GM23338 (cell line): ENCODE results near the gene B4GALNT4.

Experiments
- CREB1 ChIP-seq: fragments of 250-450 bp; sonication (Bioruptor Pico); IDR thresholded peaks from 2 replicates; pipeline ENCODE4 v1.5.0; 2020; ENCODE audit warnings: low read depth, mild to moderate bottlenecking, moderate library complexity
- EZH2 ChIP-seq: fragments of 200-600 bp; sonication (generic); IDR thresholded peaks from one replicate; pipeline ENCODE4 v1.8.0; 2017; ENCODE audit warnings: antibody characterized with exemption, mild to moderate bottlenecking, low read depth; ENCODE audit not compliant: unreplicated experiment
- EZH2phosphoT487 ChIP-seq: fragments of 200-600 bp; sonication (generic); IDR thresholded peaks from one replicate; pipeline ENCODE4 v1.8.1; 2018; ENCODE audit warnings: antibody characterized with exemption; ENCODE audit not compliant: unreplicated experiment
- JUNB ChIP-seq: IDR thresholded peaks from one replicate; pipeline ENCODE4 v1.6.1; 2016; ENCODE audit warnings: antibody characterized with exemption; ENCODE audit not compliant: unreplicated experiment
- POLR2AphosphoS5 ChIP-seq: IDR thresholded peaks from 2 replicates; pipeline ENCODE4 v1.6.1; 2016; ENCODE audit warnings: antibody characterized with exemption, low read depth
- STAT1 ChIP-seq: IDR thresholded peaks from one replicate; pipeline ENCODE4 v1.6.1; 2016; ENCODE audit warnings: antibody characterized with exemption; ENCODE audit not compliant: unreplicated experiment
- ZNF114 ChIP-seq: fragments of 250-450 bp; sonication (Bioruptor Pico); IDR thresholded peaks from 2 replicates; pipeline ENCODE4 v1.5.0; 2020; ENCODE audit warnings: mild to moderate bottlenecking, moderate library complexity
- ZNF331 ChIP-seq: fragments of 250-450 bp; sonication (Bioruptor Pico); IDR thresholded peaks from 2 replicates; pipeline ENCODE4 v1.5.0; 2020; ENCODE audit warnings: low read depth, mild to moderate bottlenecking, moderate library complexity
- TF ChIP-seq, protein P1 (sequence below), 2 experiments: fragments of 200-600 bp in 1 of 2; sonication (generic) in 1 of 2; conservative IDR thresholded peaks; 2 replicates each; pipeline versions ENCODE4 v1.5.1 to v1.6.1; 2016 to 2017; ENCODE audit warnings: antibody characterized with exemption in 2 of 2, low read depth in 2 of 2, mild to moderate bottlenecking in 2 of 2, moderate library complexity in 1 of 2
- TF ChIP-seq, protein P2 (sequence below): IDR thresholded peaks from one replicate; pipeline ENCODE4 v1.6.1; 2018; ENCODE audit warnings: antibody characterized with exemption; ENCODE audit not compliant: unreplicated experiment
- TF ChIP-seq, protein P3 (sequence below): fragments of 250-450 bp; sonication (Bioruptor Pico); IDR thresholded peaks from 2 replicates; pipeline ENCODE4 v1.5.0; 2020; ENCODE audit warnings: mild to moderate bottlenecking, moderate library complexity

DNA sequence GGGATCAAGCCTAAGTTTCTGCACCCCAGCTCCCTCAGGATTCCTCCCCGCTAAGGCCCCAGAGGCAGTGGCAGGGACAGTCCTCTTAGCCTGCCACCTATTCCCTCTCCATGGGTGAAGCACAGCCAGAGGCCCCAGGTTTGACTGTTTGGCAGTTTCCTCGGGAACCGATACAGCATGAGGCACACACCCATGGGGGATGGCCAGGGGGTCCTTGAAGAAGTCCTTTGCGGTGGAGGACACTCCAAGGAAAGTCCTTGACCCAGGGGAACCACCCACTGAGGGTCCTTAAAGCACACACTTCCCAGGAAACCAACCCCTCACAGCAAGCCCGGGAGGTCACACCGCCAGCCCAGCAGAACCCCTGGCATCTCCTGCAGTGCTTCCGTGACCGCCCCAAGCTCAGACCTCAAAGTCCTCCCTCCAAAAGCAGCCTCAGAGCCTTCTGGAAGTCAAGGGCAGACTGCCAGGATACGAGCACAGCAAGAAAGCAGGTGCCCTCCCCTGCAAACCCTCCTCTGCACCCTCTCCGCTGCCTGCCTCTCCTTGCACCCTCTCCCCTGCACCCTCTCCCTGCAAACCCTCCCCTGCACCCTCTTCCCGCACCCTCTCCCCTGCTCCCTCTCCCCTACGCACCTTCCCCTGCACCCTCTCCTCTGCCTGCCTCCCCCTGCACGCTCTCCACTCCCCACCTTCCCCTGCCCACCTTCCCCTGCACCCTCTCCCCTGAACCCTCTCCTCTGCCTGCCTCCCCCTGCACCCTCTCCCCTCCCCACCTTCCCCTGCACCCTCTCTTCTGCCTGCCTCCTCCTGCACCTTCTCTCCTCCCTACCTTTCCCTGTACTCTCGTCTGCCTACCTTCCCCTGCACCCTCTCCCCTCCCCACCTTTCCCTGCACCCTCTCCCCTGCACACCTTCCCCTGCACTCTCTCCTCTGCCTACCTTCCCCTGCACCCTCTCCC, 44.1 kb downstream of the B4GALNT4 start:
- TF ChIP-seq, protein P1, sequence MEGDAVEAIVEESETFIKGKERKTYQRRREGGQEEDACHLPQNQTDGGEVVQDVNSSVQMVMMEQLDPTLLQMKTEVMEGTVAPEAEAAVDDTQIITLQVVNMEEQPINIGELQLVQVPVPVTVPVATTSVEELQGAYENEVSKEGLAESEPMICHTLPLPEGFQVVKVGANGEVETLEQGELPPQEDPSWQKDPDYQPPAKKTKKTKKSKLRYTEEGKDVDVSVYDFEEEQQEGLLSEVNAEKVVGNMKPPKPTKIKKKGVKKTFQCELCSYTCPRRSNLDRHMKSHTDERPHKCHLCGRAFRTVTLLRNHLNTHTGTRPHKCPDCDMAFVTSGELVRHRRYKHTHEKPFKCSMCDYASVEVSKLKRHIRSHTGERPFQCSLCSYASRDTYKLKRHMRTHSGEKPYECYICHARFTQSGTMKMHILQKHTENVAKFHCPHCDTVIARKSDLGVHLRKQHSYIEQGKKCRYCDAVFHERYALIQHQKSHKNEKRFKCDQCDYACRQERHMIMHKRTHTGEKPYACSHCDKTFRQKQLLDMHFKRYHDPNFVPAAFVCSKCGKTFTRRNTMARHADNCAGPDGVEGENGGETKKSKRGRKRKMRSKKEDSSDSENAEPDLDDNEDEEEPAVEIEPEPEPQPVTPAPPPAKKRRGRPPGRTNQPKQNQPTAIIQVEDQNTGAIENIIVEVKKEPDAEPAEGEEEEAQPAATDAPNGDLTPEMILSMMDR (conservative IDR thresholded peaks at IDR 0.05; ENCODE audit: low read depth in 2 of 2) = no peak
- TF ChIP-seq, protein P2, sequence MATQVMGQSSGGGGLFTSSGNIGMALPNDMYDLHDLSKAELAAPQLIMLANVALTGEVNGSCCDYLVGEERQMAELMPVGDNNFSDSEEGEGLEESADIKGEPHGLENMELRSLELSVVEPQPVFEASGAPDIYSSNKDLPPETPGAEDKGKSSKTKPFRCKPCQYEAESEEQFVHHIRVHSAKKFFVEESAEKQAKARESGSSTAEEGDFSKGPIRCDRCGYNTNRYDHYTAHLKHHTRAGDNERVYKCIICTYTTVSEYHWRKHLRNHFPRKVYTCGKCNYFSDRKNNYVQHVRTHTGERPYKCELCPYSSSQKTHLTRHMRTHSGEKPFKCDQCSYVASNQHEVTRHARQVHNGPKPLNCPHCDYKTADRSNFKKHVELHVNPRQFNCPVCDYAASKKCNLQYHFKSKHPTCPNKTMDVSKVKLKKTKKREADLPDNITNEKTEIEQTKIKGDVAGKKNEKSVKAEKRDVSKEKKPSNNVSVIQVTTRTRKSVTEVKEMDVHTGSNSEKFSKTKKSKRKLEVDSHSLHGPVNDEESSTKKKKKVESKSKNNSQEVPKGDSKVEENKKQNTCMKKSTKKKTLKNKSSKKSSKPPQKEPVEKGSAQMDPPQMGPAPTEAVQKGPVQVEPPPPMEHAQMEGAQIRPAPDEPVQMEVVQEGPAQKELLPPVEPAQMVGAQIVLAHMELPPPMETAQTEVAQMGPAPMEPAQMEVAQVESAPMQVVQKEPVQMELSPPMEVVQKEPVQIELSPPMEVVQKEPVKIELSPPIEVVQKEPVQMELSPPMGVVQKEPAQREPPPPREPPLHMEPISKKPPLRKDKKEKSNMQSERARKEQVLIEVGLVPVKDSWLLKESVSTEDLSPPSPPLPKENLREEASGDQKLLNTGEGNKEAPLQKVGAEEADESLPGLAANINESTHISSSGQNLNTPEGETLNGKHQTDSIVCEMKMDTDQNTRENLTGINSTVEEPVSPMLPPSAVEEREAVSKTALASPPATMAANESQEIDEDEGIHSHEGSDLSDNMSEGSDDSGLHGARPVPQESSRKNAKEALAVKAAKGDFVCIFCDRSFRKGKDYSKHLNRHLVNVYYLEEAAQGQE = no peak
- TF ChIP-seq POLR2AphosphoS5 = no peak
- TF ChIP-seq EZH2phosphoT487 = no peak
- TF ChIP-seq EZH2 = no peak
- no peak for TF ChIP-seq ZNF114
- TF ChIP-seq JUNB = no peak
- no peak for TF ChIP-seq CREB1 (CRISPR knock-in tag)
- TF ChIP-seq ZNF331 (CRISPR knock-in tag) = no peak
- TF ChIP-seq STAT1 = no peak
- TF ChIP-seq, protein P3, sequence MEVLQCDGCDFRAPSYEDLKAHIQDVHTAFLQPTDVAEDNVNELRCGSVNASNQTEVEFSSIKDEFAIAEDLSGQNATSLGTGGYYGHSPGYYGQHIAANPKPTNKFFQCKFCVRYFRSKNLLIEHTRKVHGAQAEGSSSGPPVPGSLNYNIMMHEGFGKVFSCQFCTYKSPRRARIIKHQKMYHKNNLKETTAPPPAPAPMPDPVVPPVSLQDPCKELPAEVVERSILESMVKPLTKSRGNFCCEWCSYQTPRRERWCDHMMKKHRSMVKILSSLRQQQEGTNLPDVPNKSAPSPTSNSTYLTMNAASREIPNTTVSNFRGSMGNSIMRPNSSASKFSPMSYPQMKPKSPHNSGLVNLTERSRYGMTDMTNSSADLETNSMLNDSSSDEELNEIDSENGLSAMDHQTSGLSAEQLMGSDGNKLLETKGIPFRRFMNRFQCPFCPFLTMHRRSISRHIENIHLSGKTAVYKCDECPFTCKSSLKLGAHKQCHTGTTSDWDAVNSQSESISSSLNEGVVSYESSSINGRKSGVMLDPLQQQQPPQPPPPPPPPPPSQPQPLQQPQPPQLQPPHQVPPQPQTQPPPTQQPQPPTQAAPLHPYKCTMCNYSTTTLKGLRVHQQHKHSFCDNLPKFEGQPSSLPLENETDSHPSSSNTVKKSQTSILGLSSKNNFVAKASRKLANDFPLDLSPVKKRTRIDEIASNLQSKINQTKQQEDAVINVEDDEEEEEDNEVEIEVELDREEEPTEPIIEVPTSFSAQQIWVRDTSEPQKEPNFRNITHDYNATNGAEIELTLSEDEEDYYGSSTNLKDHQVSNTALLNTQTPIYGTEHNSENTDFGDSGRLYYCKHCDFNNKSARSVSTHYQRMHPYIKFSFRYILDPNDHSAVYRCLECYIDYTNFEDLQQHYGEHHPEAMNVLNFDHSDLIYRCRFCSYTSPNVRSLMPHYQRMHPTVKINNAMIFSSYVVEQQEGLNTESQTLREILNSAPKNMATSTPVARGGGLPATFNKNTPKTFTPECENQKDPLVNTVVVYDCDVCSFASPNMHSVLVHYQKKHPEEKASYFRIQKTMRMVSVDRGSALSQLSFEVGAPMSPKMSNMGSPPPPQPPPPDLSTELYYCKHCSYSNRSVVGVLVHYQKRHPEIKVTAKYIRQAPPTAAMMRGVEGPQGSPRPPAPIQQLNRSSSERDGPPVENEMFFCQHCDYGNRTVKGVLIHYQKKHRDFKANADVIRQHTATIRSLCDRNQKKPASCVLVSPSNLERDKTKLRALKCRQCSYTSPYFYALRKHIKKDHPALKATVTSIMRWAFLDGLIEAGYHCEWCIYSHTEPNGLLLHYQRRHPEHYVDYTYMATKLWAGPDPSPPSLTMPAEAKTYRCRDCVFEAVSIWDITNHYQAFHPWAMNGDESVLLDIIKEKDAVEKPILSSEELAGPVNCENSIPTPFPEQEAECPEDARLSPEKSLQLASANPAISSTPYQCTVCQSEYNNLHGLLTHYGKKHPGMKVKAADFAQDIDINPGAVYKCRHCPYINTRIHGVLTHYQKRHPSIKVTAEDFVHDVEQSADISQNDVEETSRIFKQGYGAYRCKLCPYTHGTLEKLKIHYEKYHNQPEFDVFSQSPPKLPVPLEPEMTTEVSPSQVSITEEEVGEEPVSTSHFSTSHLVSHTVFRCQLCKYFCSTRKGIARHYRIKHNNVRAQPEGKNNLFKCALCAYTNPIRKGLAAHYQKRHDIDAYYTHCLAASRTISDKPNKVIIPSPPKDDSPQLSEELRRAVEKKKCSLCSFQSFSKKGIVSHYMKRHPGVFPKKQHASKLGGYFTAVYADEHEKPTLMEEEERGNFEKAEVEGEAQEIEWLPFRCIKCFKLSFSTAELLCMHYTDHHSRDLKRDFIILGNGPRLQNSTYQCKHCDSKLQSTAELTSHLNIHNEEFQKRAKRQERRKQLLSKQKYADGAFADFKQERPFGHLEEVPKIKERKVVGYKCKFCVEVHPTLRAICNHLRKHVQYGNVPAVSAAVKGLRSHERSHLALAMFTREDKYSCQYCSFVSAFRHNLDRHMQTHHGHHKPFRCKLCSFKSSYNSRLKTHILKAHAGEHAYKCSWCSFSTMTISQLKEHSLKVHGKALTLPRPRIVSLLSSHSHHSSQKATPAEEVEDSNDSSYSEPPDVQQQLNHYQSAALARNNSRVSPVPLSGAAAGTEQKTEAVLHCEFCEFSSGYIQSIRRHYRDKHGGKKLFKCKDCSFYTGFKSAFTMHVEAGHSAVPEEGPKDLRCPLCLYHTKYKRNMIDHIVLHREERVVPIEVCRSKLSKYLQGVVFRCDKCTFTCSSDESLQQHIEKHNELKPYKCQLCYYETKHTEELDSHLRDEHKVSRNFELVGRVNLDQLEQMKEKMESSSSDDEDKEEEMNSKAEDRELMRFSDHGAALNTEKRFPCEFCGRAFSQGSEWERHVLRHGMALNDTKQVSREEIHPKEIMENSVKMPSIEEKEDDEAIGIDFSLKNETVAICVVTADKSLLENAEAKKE = no peak
